ENCODE results near the gene GRID1.

- no peak for TF ChIP-seq CTCF (IDR thresholded peaks at IDR 0.05)
- TF ChIP-seq EZH2phosphoT487 (IDR thresholded peaks at IDR 0.05; ENCODE audit: borderline replicate concordance, low read depth), result no peak
- TF ChIP-seq POLR2AphosphoS5 (IDR thresholded peaks at IDR 0.05; ENCODE audit: low read depth, low read length), result no peak
- TF ChIP-seq YY1 (IDR thresholded peaks at IDR 0.05; ENCODE audit: low read depth), result no peak
Observed at GRCh38 chr10:85993840-85994507, 372.6 kb downstream of the GRID1 start.
